Measurements from ENCODE around the gene USH2A. TPM values are rescaled to one million over a fixed set of nuclear protein-coding genes. Genes with fewer than 3 reads are reported as not detected.

Gene USH2A
- total RNA-seq, 1 donor = under 0.01 TPM

DNA sequence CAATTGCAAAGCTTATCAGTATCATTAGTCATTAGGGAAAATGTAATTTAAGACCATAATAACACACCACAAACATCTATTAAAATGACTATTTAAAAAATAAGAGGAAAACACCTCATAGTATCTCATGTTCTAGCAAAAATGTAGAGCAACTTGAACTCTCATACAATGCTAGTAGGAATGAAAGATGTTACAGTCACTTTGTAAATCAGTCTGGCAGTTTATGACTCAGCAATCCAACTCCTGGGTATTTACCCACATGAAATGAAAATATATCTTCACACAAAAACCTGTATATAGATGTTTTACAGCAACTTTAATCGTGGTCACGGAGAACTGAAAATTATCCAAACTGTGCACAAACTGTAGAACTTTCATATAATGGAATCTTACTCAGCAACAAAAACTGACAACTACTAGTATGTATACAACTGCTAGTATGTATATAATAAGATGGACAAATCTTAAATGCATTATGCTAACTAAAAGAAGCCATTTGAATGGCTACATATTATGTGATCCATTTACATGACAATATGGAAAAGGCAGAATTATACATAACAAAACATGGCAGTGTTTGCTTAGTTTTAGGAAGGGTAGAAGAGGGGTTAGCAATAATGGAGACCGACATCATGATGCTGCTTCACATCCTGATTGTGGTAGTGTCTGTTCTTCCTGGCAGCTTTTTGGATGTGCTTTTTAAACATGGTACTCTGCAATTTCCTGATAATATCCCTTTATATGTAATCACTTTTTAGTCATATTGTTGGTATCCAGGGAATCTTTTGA is 589.1 kb downstream of the USH2A start:
- TF ChIP-seq, protein P1, sequence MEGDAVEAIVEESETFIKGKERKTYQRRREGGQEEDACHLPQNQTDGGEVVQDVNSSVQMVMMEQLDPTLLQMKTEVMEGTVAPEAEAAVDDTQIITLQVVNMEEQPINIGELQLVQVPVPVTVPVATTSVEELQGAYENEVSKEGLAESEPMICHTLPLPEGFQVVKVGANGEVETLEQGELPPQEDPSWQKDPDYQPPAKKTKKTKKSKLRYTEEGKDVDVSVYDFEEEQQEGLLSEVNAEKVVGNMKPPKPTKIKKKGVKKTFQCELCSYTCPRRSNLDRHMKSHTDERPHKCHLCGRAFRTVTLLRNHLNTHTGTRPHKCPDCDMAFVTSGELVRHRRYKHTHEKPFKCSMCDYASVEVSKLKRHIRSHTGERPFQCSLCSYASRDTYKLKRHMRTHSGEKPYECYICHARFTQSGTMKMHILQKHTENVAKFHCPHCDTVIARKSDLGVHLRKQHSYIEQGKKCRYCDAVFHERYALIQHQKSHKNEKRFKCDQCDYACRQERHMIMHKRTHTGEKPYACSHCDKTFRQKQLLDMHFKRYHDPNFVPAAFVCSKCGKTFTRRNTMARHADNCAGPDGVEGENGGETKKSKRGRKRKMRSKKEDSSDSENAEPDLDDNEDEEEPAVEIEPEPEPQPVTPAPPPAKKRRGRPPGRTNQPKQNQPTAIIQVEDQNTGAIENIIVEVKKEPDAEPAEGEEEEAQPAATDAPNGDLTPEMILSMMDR (IDR thresholded peaks at IDR 0.05; ENCODE audit: insufficient read depth, low read depth, low read length) = no peak
- no peak overlapping the region for H3K4me3 ChIP-seq (ENCODE audit: low read depth, low read length)
- DNase-seq (ENCODE audit: low read depth) = peak; percentile 18

- TF ChIP-seq, protein P1 (IDR thresholded peaks at IDR 0.05; ENCODE audit: insufficient read depth, low read depth, low read length) = no peak
- no peak overlapping the region for H3K4me3 ChIP-seq (ENCODE audit: low read depth, low read length)
- DNase-seq (ENCODE audit: low read depth) = no peak
Observed at GRCh38 chr1:215830226-215830810, 592.9 kb downstream of the USH2A start.

- TF ChIP-seq, protein P1 (IDR thresholded peaks at IDR 0.05; ENCODE audit: insufficient read depth, low read depth, low read length) = no peak
- H3K4me3 ChIP-seq (ENCODE audit: low read depth, low read length) = no peak overlapping the region
- no peak for DNase-seq (ENCODE audit: low read depth)
Observed at GRCh38 chr1:215825056-215825455, 598.2 kb downstream of the USH2A start.

DNA sequence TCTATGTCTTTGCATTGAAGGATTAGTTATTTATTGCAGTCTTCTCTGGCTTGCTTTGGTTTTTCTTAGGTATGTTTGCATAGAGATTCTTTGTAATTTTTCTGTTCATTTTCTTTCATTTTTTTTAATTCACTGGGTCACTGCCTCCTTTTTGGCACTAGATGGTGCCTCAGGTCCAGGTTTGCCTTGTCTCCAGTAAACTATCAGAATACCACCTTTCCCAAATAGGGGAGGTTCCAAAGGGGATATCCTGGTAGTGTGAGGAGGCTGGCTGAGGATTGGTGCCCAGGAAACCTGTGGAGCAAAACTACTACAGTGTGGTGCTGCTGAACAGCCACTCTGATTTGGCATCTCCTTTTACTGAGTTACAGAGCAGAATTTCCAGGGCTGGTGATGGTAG is 599.0 kb downstream of the USH2A start:
- TF ChIP-seq, protein P1 (IDR thresholded peaks at IDR 0.05; ENCODE audit: insufficient read depth, low read depth, low read length) = peak; percentile 54
- no peak for DNase-seq (ENCODE audit: low read depth)
- H3K4me3 ChIP-seq (ENCODE audit: low read depth, low read length) = no peak overlapping the region

- peak; percentile 24 for DNase-seq (ENCODE audit: low read depth)
- TF ChIP-seq, protein P1 (IDR thresholded peaks at IDR 0.05; ENCODE audit: insufficient read depth, low read depth, low read length) = no peak
- no peak overlapping the region for H3K4me3 ChIP-seq (ENCODE audit: low read depth, low read length)
Observed at GRCh38 chr1:215819114-215819513, 604.1 kb downstream of the USH2A start.

DNA sequence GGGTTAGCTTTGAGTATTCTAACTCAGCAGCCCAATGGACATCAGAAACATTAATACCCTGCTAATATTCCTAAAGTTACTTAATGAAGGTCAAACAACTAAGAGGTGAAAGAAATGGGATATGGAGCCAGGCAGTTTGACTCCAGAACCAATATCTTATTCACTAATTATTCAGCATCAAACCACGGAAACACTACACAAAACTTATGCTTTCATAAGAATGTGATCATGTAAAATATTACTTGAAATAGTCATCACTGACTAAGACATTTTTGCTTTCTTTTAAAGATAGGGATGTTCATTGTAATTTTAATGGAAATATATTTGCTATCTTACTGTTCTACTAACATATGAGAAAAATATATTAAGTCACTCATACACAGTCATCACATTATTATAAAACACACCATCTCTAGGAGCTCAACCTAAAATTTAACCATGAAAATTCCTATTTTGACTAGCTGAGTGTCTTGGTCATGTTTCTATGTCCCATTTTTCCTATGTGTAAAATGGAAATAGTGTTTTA is 615.3 kb downstream of the USH2A start:
- H3K4me3 ChIP-seq (ENCODE audit: low read depth, low read length) = no peak overlapping the region
- TF ChIP-seq, protein P1 (IDR thresholded peaks at IDR 0.05; ENCODE audit: insufficient read depth, low read depth, low read length) = no peak
- no peak for DNase-seq (ENCODE audit: low read depth)
